Activated CD4-positive, alpha-beta T cell treated with anti-CD3 and anti-CD28 coated beads, Interleukin-2, amount 50 U/mL, for 1 hour (primary cell): Measurements from ENCODE around the gene FOXR1.
A peak's percentile ranks its signal among the peaks of the same experiment; 100 is the strongest.

Experiments
- DNase-seq: peaks from one replicate; pipeline ENCODE4 v3.0.0-alpha.2; 2020

Gene FOXR1

GRCh38 chr11:119028346-119029068 is 56.9 kb downstream of the FOXR1 start:
- no peak for DNase-seq

- DNase-seq, result no peak
Measured at GRCh38 chr11:119029069-119029339, 57.4 kb downstream of the FOXR1 start.

GRCh38 chr11:119029340-119030028 is 57.9 kb downstream of the FOXR1 start:
- DNase-seq, result no peak

- no peak for DNase-seq
Measured at GRCh38 chr11:119030029-119030328, 58.4 kb downstream of the FOXR1 start.

DNA sequence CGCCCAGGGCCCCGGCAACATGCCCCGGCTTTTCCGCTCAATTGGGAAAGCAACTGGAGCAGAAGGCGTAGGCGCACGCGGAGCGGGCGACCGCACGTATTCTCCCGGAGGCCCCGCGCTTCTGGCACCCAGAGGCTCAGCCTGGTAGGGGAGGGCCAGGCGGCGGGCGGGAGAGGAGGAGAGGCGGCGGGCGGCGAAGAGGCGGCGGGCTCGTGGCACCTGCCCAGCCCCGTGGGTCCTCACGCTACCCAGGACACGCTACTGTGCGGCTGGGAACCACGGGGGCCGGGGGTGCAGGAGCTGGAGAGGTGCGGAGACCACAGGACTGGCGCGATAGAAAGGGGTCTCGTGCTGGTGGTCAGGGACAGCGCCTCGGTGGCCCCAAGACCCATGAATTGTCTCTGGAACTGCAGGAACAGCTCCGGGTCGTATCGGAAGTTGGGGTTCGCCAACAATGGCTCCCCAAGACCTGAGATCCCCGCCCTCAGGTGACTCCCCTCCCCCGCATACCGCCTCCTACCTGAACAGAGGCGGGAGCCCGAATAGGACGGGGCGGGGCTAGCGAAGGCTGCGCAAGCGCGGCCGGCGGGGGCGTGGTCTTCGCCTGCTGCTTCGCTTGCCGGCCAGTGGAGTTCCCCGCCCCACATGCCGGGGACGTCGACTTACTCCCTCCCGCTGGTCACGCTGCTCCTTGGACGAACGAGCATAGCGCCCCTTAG is 58.9 kb downstream of the FOXR1 start, which contains the start of gene SLC37A4:
Gene SLC37A4 (minus strand): TSS at position 549 of the 719 bp plus-strand sequence.
- peak; percentile 99 for DNase-seq
